Hippocampal formation (tissue), 2 donors: Measurements from ENCODE around the gene TEX36.
"Not testable (repeated sequence)": the region's sequence is repeated elsewhere in the genome, so short reads cannot be mapped to it uniquely, and the experiment has no call there.

Experiments used
- DNase-seq, 2 donors: peaks; one replicate each; lab custom pipeline; 2025; lab: John Stamatoyannopoulos, UW

TEX36 gene

GRCh38 chr10:125629758-125630376 lies 53.1 kb downstream of the TEX36 start:
- no peak for DNase-seq

GRCh38 chr10:125628104-125629049 lies 54.6 kb downstream of the TEX36 start:
- DNase-seq: no peak

- DNase-seq: no peak
Observed at GRCh38 chr10:125627646-125628045, 55.3 kb downstream of the TEX36 start.

- DNase-seq: no peak
Observed at GRCh38 chr10:125626671-125627070, 56.3 kb downstream of the TEX36 start.

- DNase-seq: no peak
Observed at GRCh38 chr10:125625586-125625985, 57.4 kb downstream of the TEX36 start.

GRCh38 chr10:125624800-125625199 lies 58.2 kb downstream of the TEX36 start:
- no peak for DNase-seq

GRCh38 chr10:125621052-125621451 lies 61.9 kb downstream of the TEX36 start:
- no peak for DNase-seq

- no peak for DNase-seq
Observed at GRCh38 chr10:125620401-125620800, 62.6 kb downstream of the TEX36 start.

GRCh38 chr10:125613062-125613461 lies 69.9 kb downstream of the TEX36 start:
- not testable (repeated sequence) for DNase-seq

- DNase-seq: no peak
Observed at GRCh38 chr10:125611756-125612155, 71.2 kb downstream of the TEX36 start.

GRCh38 chr10:125611216-125611615 lies 71.7 kb downstream of the TEX36 start:
- DNase-seq: no peak

- no peak for DNase-seq
Observed at GRCh38 chr10:125609859-125610258, 73.1 kb downstream of the TEX36 start.

GRCh38 chr10:125608474-125608873 lies 74.5 kb downstream of the TEX36 start:
- no peak for DNase-seq

- DNase-seq: no peak
Observed at GRCh38 chr10:125607689-125608290, 75.2 kb downstream of the TEX36 start.

- DNase-seq: no peak
Observed at GRCh38 chr10:125606414-125607010, 76.5 kb downstream of the TEX36 start.
